OCI-LY3 (cell line): ENCODE results near the gene TMEM30A.

Source experiments
- H2AFZ ChIP-seq: fragments of 200-600, 300-600 bp; shearing (Covaris generic); 2 replicates; pipeline ENCODE4 v1.6.0; 2014; ENCODE audit warnings: antibody characterized with exemption, low read depth, low read length
- H3K27ac ChIP-seq: fragments of 200-600, 300-600 bp; sonication (generic); 2 replicates; pipeline ENCODE4 v1.5.1; 2014; ENCODE audit warnings: mild to moderate bottlenecking, low read length, moderate library complexity, mixed read lengths
- H3K27me3 ChIP-seq: fragments of 200-600, 300-600 bp; sonication (generic); 2 replicates; pipeline ENCODE4 v1.6.1; 2014; ENCODE audit warnings: low read depth, low read length, mixed read lengths
- H3K36me3 ChIP-seq: fragments of 200-600, 300-600 bp; sonication (generic); replicated peaks from 2 replicates; pipeline ENCODE3; 2014; ENCODE audit warnings: low read depth, low read length, mixed read lengths
- H3K4me1 ChIP-seq: fragments of 300-600, 200-600 bp; sonication (generic); 2 replicates; pipeline ENCODE4 v1.6.1; 2014; ENCODE audit warnings: low read length, mixed read lengths
- H3K4me2 ChIP-seq: fragments of 200-600, 300-600 bp; sonication (generic); 2 replicates; pipeline ENCODE4 v1.6.1; 2014; ENCODE audit warnings: low read length, mixed read lengths
- H3K4me3 ChIP-seq: fragments of 300-600, 200-600 bp; sonication (generic); 2 replicates; pipeline ENCODE4 v1.5.1; 2014; ENCODE audit warnings: antibody characterized with exemption, mild to moderate bottlenecking, low read length, moderate library complexity
- H3K79me2 ChIP-seq: fragments of 300-600, 200-600 bp; shearing (Covaris generic); 2 replicates; pipeline ENCODE4 v1.6.1; 2014; ENCODE audit warnings: mild to moderate bottlenecking, low read length, mixed read lengths
- H3K9ac ChIP-seq: fragments of 300-600, 200-600 bp; shearing (Covaris generic); 2 replicates; pipeline ENCODE4 v1.6.0; 2014; ENCODE audit warnings: mild to moderate bottlenecking, low read length, moderate library complexity
- H3K9me3 ChIP-seq: fragments of 200-600, 300-600 bp; shearing (Covaris generic); 2 replicates; pipeline ENCODE4 v1.6.1; 2014; ENCODE audit warnings: low read length, mixed read lengths; ENCODE audit not compliant: insufficient read depth
- H4K20me1 ChIP-seq: fragments of 200-600, 300-600 bp; sonication (generic); 2 replicates; pipeline ENCODE4 v1.6.1; 2016; ENCODE audit warnings: low read length, mixed read lengths; ENCODE audit not compliant: insufficient read depth
- CTCF ChIP-seq: fragments of 200-600, 300-600 bp; sonication (generic); IDR thresholded peaks from 2 replicates; pipeline ENCODE4 v1.5.1; 2014; ENCODE audit warnings: antibody characterized with exemption, low read length, low read depth
- EZH2phosphoT487 ChIP-seq: fragments of 200-600 bp; shearing (Covaris generic); IDR thresholded peaks from 2 replicates; pipeline ENCODE4 v1.6.1; 2018; ENCODE audit warnings: antibody characterized with exemption, mixed run types, low read depth

The TMEM30A gene

GRCh38 chr6:75291331-75291730, 6.7 kb upstream of the TMEM30A start:
- Histone ChIP-seq H3K27ac (no peak overlapping the region), H3K4me1 (peaks cover 23% of the 10 kb centered on the region), H3K27me3 (no peaks in the 10 kb centered on the region), H3K36me3 (no peaks in the 10 kb centered on the region), H3K4me3 (no peak overlapping the region), H3K9me3 (no peaks in the 10 kb centered on the region), H2AFZ (no peak overlapping the region), H4K20me1 (no peaks in the 10 kb centered on the region), H3K79me2 (peaks cover 10% of the 10 kb centered on the region), H3K9ac (no peak overlapping the region), H3K4me2 (no peak overlapping the region)
- TF ChIP-seq CTCF = no peak
- no peak for TF ChIP-seq EZH2phosphoT487

GRCh38 chr6:75290136-75290945, 5.7 kb upstream of the TMEM30A start:
- Histone ChIP-seq H3K27ac (no peak overlapping the region), H3K27me3 (no peaks in the 10 kb centered on the region), H2AFZ (no peak overlapping the region), H3K4me3 (no peak overlapping the region), H3K36me3 (no peaks in the 10 kb centered on the region), H3K79me2 (peaks cover 16% of the 10 kb centered on the region), H3K4me2 (no peak overlapping the region), H3K9ac (no peak overlapping the region), H4K20me1 (no peaks in the 10 kb centered on the region), H3K4me1 (peaks cover 27% of the 10 kb centered on the region), H3K9me3 (no peaks in the 10 kb centered on the region)
- TF ChIP-seq CTCF = no peak
- no peak for TF ChIP-seq EZH2phosphoT487

- no peaks in the 10 kb centered on the region for H3K9me3 ChIP-seq
- H3K4me3 ChIP-seq = no peak overlapping the region
- H3K79me2 ChIP-seq = peaks cover 31% of the 10 kb centered on the region
- peaks cover 31% of the 10 kb centered on the region for H3K4me1 ChIP-seq
- H3K9ac ChIP-seq = no peak overlapping the region
- H3K36me3 ChIP-seq = no peaks in the 10 kb centered on the region
- peak overlapping the region; percentile 10; the same call in 1 of the 2 replicates for H3K27ac ChIP-seq
- H2AFZ ChIP-seq = no peak overlapping the region
- H3K27me3 ChIP-seq = no peaks in the 10 kb centered on the region
- peak overlapping the region; percentile 42; the same call in 1 of the 2 replicates for H3K4me2 ChIP-seq
- TF ChIP-seq CTCF = no peak
- no peak for TF ChIP-seq EZH2phosphoT487
- peaks cover 8% of the 10 kb centered on the region; the same call in 1 of the 2 replicates for H4K20me1 ChIP-seq
These were observed 3.4 kb upstream of the TMEM30A start for GRCh38 chr6:75288023-75288422.

GRCh38 chr6:75287424-75287823, 2.8 kb upstream of the TMEM30A start:
- no peaks in the 10 kb centered on the region for H3K27me3 ChIP-seq
- H2AFZ ChIP-seq = no peak overlapping the region
- no peak overlapping the region for H3K9ac ChIP-seq
- 0 out of 2 replicates have a peak overlapping the region, but pooled peaks have one; percentile 6 for H3K4me3 ChIP-seq
- peaks cover 37% of the 10 kb centered on the region for H3K79me2 ChIP-seq
- no peaks in the 10 kb centered on the region for H3K9me3 ChIP-seq
- peak overlapping the region; percentile 42 for H3K4me2 ChIP-seq
- H3K36me3 ChIP-seq = no peaks in the 10 kb centered on the region
- no peak for TF ChIP-seq CTCF
- TF ChIP-seq EZH2phosphoT487 = no peak
- H4K20me1 ChIP-seq = peaks cover 13% of the 10 kb centered on the region
- peak overlapping the region; percentile 10; the same call in 1 of the 2 replicates for H3K27ac ChIP-seq
- H3K4me1 ChIP-seq = peaks cover 33% of the 10 kb centered on the region
